Neural crest cell (in vitro differentiated cells): Measurements from ENCODE around the gene ORMDL1. TPM values are rescaled to one million over a fixed set of nuclear protein-coding genes. Genes with fewer than 3 reads are reported as not detected.

ENCODE experiments used
- DNase-seq: peaks from one replicate; pipeline ENCODE4 v3.0.0; 2021; ENCODE audit warnings: low read depth, mixed read lengths, low spot score
- H3K27ac Mint-ChIP-seq: one replicate; pipeline ENCODE4 v1.8.0; 2021; ENCODE audit warnings: mild to moderate bottlenecking, mixed read lengths; ENCODE audit not compliant: unreplicated experiment
- H3K27me3 Mint-ChIP-seq: 2 replicates; pipeline ENCODE4 v1.8.0; 2021; ENCODE audit warnings: low read depth, mild to moderate bottlenecking, mixed read lengths
- H3K36me3 Mint-ChIP-seq: 2 replicates; pipeline ENCODE4 v1.8.0; 2021; ENCODE audit warnings: low read depth, mild to moderate bottlenecking, mixed read lengths
- H3K4me1 Mint-ChIP-seq: 2 replicates; pipeline ENCODE4 v1.8.0; 2021; ENCODE audit warnings: mixed read lengths
- H3K4me3 Mint-ChIP-seq: one replicate; pipeline ENCODE4 v1.8.0; 2021; ENCODE audit warnings: mild to moderate bottlenecking, mixed read lengths
- H3K9me3 Mint-ChIP-seq: 2 replicates; pipeline ENCODE4 v1.8.0; 2021; ENCODE audit warnings: mixed read lengths
- total RNA-seq: library from RNA; stranded (reverse); gene quantifications from 2 replicates; pipeline ENCODE4 v1.2.1, GENCODE V29; 2021
- TF ChIP-seq, protein P1 (sequence below): fragments of 200-600 bp; sonication (generic); conservative IDR thresholded peaks from 2 replicates; pipeline ENCODE4 v1.5.0; 2021; ENCODE audit warnings: antibody characterized with exemption, mild to moderate bottlenecking

Gene ORMDL1
- total RNA-seq, 1 donor from 2014 or later = 68.0 TPM

DNA sequence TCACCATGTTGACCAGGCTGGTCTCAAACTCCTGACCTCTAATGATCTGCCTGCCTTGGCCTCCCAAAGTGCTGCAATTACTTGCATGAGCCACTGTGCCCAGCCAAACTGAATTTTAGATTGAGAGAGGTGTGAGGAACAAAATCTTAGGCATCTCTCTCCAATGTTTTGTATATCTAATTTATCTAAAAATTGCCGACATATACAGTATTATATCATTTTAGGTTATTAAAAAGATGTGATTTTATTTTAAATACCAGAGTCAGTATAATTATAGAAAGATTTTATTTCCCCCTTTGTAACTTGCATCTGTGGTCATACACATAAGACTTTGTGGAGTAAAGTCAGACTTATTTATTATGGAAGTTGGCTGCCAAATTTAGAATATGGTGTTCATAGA, 10.2 kb upstream of the ORMDL1 start:
- peaks cover 10% of the 10 kb centered on the region for H3K36me3 Mint-ChIP-seq
- TF ChIP-seq, protein P1, sequence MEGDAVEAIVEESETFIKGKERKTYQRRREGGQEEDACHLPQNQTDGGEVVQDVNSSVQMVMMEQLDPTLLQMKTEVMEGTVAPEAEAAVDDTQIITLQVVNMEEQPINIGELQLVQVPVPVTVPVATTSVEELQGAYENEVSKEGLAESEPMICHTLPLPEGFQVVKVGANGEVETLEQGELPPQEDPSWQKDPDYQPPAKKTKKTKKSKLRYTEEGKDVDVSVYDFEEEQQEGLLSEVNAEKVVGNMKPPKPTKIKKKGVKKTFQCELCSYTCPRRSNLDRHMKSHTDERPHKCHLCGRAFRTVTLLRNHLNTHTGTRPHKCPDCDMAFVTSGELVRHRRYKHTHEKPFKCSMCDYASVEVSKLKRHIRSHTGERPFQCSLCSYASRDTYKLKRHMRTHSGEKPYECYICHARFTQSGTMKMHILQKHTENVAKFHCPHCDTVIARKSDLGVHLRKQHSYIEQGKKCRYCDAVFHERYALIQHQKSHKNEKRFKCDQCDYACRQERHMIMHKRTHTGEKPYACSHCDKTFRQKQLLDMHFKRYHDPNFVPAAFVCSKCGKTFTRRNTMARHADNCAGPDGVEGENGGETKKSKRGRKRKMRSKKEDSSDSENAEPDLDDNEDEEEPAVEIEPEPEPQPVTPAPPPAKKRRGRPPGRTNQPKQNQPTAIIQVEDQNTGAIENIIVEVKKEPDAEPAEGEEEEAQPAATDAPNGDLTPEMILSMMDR = no peak
- no peaks in the 10 kb centered on the region for H3K27me3 Mint-ChIP-seq
- H3K9me3 Mint-ChIP-seq = no peaks in the 10 kb centered on the region
- no peak for DNase-seq
- H3K4me1 Mint-ChIP-seq = no peaks in the 10 kb centered on the region
- H3K4me3 Mint-ChIP-seq = no peak overlapping the region
- H3K27ac Mint-ChIP-seq = no peak overlapping the region

DNA sequence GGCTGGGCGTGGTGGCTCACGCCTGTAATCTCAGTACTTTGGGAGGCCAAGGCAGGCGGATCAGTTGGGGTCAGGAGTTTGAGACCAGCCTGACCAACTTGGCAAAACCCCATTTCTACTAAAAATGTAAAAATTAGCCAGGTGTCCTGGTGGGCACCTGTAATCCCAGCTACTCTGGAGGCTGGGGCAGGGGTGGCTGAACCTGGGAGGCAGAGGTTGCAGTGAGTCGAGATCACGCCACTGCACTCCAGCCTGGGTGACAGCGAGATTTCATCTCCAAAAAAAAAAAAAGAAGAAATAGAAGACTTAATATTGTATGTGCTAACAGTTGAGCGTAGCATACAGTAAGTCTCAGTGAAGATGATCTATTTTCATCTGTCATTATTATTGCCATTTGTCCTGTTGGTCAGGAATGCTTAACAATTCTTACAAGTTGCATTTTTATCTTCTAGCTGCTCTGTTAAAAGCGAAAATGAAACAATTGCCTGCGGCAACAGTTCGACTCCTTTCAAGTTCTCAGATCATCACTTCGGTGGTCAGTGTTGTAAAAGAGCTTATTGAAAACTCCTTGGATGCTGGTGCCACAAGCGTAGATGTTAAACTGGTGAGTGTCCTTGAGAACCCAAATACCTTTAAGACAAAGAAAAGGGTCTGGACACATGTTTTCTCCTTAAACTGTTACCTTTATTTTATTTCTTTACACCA, 7.4 kb upstream of the ORMDL1 start:
- H3K9me3 Mint-ChIP-seq = no peaks in the 10 kb centered on the region
- peaks cover 10% of the 10 kb centered on the region for H3K36me3 Mint-ChIP-seq
- no peak for DNase-seq

GRCh38 chr2:189783451-189783926, 650 bp downstream of the ORMDL1 start:
- Mint-ChIP-seq H3K9me3 (no peaks in the 10 kb centered on the region), H3K36me3 (peaks cover 21% of the 10 kb centered on the region), H3K27ac (peak overlapping the region; percentile 98), H3K4me3 (peak overlapping the region; percentile 99), H3K27me3 (no peaks in the 10 kb centered on the region), H3K4me1 (peaks cover 53% of the 10 kb centered on the region)
- TF ChIP-seq, protein P1 = no peak
- no peak for DNase-seq

More for the DNA sequence above, 7.4 kb upstream of the ORMDL1 start:
- Mint-ChIP-seq H3K27me3 (no peaks in the 10 kb centered on the region), H3K27ac (no peak overlapping the region), H3K4me1 (peaks cover 10% of the 10 kb centered on the region), H3K4me3 (no peak overlapping the region)
- TF ChIP-seq, protein P1 = no peak

DNA sequence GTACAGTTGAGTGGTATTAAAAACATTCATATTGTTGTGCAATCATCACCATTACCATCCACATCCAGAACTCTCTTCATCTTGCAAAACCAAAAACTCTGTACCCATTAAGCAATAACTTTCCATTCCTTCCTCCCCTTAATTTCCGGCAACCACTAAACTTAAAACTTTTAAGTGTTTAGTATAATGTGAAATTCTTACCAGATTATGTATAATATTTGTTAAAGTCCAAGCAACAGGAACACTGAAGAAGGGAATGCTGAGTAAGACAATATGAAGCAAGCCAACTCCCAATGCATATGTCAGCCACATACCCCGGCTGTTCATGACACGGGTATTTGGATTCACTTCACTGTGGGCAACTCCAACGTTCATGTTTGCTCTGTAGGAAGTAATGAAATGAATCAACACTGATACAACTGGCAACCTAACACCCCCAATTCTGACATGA, 1.9 kb downstream of the ORMDL1 start:
- no peaks in the 10 kb centered on the region for H3K9me3 Mint-ChIP-seq
- peak overlapping the region; percentile 99 for H3K4me3 Mint-ChIP-seq
- no peak overlapping the region for H3K27ac Mint-ChIP-seq
- TF ChIP-seq, protein P1 = no peak
- H3K4me1 Mint-ChIP-seq = peaks cover 48% of the 10 kb centered on the region
- H3K27me3 Mint-ChIP-seq = no peaks in the 10 kb centered on the region
- DNase-seq = no peak
- H3K36me3 Mint-ChIP-seq = peaks cover 24% of the 10 kb centered on the region

DNA sequence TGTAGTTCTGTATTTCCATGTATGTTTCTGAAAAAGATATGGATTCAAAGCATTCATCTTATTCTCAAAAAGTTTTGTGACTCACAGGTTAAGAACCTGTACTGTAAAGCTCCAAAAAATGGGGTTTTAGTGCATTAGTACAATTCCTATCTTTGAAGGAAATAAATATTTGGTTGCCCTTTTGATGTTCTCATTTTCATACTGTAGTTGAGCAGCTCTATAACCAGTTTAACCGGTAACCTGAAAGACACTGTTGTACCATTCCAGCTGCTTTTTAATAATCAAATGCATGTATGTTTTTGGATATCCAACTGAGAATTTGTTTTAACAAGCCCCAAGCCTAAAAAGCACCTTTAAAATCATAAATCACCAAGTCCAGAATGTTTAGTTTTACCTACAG, 11.9 kb downstream of the ORMDL1 start:
- no peaks in the 10 kb centered on the region for H3K4me1 Mint-ChIP-seq
- peaks cover 4% of the 10 kb centered on the region for H3K36me3 Mint-ChIP-seq
- H3K9me3 Mint-ChIP-seq = no peaks in the 10 kb centered on the region
- TF ChIP-seq, protein P1 = no peak
- DNase-seq = no peak
- no peaks in the 10 kb centered on the region for H3K27me3 Mint-ChIP-seq
- H3K27ac Mint-ChIP-seq = no peak overlapping the region
- H3K4me3 Mint-ChIP-seq = no peak overlapping the region
